SKM-1 treated with dmso at 0.1 percent for 144 hours (cell line): ENCODE measurements around the gene TUBB4B.
A peak's percentile ranks its signal among the peaks of the same experiment; 100 is the strongest.
"Not testable (repeated sequence)": the region's sequence is repeated elsewhere in the genome, so short reads cannot be mapped to it uniquely, and the experiment has no call there.

ENCODE experiments used
- DNase-seq: peaks from one replicate; lab custom pipeline; 2025; ENCODE audit not compliant: unreplicated experiment; lab: John Stamatoyannopoulos, UW

TUBB4B gene

GRCh38 chr9:137251490-137252268 lies 10.6 kb downstream of the TUBB4B start:
- no peak for DNase-seq

GRCh38 chr9:137252555-137253506 lies 11.7 kb downstream of the TUBB4B start:
- no peak for DNase-seq

GRCh38 chr9:137253717-137254623 lies 12.9 kb downstream of the TUBB4B start:
- DNase-seq = no peak

- peak; percentile 80 for DNase-seq
These were observed 13.7 kb downstream of the TUBB4B start, which contains the start of gene NELFB for GRCh38 chr9:137254624-137255447. Gene NELFB (plus strand): TSS chr9:137255327.

GRCh38 chr9:137255448-137256114 lies 14.5 kb downstream of the TUBB4B start:
- no peak for DNase-seq

- no peak for DNase-seq
These were observed 15.3 kb downstream of the TUBB4B start for GRCh38 chr9:137256362-137256761.

- no peak for DNase-seq
These were observed 15.8 kb downstream of the TUBB4B start for GRCh38 chr9:137256856-137257255.

- DNase-seq = not testable (repeated sequence)
These were observed 21.3 kb downstream of the TUBB4B start for GRCh38 chr9:137262173-137262908.

- DNase-seq = no peak
These were observed 21.8 kb downstream of the TUBB4B start for GRCh38 chr9:137262909-137263285.

GRCh38 chr9:137263506-137263905 lies 22.4 kb downstream of the TUBB4B start:
- DNase-seq = no peak

GRCh38 chr9:137264067-137264466 lies 23.0 kb downstream of the TUBB4B start:
- DNase-seq = no peak

- DNase-seq = no peak
These were observed 24.5 kb downstream of the TUBB4B start for GRCh38 chr9:137265496-137266161.

- no peak for DNase-seq
These were observed 25.1 kb downstream of the TUBB4B start for GRCh38 chr9:137266162-137266527.

GRCh38 chr9:137266585-137267453 lies 25.7 kb downstream of the TUBB4B start:
- DNase-seq = no peak

GRCh38 chr9:137267933-137268355 lies 26.9 kb downstream of the TUBB4B start:
- DNase-seq = peak; percentile 47

GRCh38 chr9:137268538-137269201 lies 27.6 kb downstream of the TUBB4B start:
- no peak for DNase-seq
